GM12801 (cell line): ENCODE measurements around the gene PARVB.

ENCODE experiments used
- CTCF ChIP-seq: IDR thresholded peaks from one replicate; pipeline ENCODE4 v1.5.1; 2011; ENCODE audit warnings: control low read depth; ENCODE audit not compliant: insufficient read length; ENCODE audit errors: extremely low read depth

Gene PARVB

DNA sequence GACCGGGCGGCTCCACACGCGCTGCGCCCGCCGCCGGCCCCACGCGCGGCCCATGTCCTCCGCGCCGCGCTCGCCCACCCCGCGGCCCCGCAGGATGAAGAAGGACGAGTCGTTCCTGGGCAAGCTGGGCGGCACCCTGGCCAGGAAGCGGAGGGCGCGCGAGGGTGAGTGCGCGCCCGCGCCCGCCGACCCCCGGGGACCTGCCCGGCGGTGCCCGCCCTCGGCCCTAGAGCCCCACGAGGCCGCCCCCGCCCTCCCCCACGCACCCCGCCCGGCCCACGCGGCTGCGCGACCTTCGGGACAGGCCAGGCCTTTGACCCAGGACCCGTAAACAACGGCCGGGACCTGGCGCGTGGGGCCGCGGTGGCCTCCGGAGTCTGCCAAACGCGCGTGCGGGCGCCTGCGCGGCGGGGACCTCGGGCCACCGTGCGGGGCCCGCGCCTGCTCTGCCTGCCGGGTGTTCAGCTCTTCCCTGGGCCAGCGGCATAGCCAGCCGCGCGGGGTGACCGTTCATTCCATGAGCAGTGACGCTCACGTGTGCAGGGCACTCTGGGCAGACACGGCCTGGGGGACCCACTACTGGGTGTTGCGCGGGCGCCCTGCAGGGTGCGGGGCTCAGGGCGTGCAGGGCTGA lies at the start of gene PARVB:
Gene PARVB, plus strand, starts transcription at position 15 of the 634 bp plus-strand sequence. Its CDS starts 38 bp downstream, at position 53.
- no peak for TF ChIP-seq CTCF

GRCh38 chr22:43975041-43975440 lies 49.1 kb upstream of the PARVB start:
- TF ChIP-seq CTCF: no peak

GRCh38 chr22:43976861-43977795 lies 47.0 kb upstream of the PARVB start:
- no peak for TF ChIP-seq CTCF

- TF ChIP-seq CTCF: no peak
Observed at GRCh38 chr22:43978558-43978957, 45.5 kb upstream of the PARVB start.

DNA sequence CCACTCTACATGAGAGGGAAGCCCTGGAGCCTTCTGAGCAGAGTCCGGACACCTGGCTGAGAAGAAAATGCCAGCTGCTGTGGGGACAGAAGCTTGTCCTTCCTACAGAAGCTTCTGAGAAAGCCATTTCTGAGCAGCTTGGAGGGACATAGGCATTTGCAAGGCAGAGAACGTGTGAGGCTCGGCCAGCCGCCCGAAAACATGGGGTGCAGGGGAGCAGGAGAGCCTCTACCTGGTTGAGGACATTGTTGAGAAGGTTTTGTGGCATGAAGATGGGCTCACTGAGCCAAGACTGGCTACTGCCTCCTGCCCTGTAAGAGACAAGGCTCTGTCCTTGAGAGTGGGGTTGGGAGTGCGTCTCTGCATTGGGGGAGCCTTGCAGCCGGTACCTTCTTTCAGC lies 43.5 kb upstream of the PARVB start:
- no peak for TF ChIP-seq CTCF

- TF ChIP-seq CTCF: no peak
Observed at GRCh38 chr22:43980996-43981395, 43.1 kb upstream of the PARVB start.

DNA sequence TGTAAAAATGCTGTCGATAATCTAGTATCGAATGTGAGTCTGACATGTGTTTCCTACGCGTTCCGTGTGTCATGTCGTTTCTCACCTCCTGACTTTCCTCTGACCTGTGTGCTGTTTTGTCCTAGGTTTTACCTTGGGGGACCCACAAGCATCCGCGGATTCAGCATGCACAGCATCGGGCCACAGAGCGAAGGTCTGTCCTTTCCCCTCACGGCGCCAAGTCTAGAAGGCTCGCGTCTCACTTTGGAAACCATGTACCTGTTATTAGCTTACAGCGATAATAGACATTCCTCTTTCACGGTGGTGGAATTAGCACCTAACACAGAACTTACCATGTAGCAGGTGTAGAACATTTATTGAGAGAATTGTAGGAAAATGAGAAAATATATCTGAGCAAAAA lies 40.3 kb upstream of the PARVB start:
- TF ChIP-seq CTCF: no peak
